ENCODE measurements around the gene FCSK. TPM values are rescaled to one million over a fixed set of nuclear protein-coding genes. Genes with fewer than 3 reads are reported as not detected.
A peak's percentile ranks its signal among the peaks of the same experiment; 100 is the strongest.

Gene FCSK
- total and polyA plus RNA-seq, 3 donors from 2014 or later, result 12.4 to 36.3 (median 26.4) TPM

DNA sequence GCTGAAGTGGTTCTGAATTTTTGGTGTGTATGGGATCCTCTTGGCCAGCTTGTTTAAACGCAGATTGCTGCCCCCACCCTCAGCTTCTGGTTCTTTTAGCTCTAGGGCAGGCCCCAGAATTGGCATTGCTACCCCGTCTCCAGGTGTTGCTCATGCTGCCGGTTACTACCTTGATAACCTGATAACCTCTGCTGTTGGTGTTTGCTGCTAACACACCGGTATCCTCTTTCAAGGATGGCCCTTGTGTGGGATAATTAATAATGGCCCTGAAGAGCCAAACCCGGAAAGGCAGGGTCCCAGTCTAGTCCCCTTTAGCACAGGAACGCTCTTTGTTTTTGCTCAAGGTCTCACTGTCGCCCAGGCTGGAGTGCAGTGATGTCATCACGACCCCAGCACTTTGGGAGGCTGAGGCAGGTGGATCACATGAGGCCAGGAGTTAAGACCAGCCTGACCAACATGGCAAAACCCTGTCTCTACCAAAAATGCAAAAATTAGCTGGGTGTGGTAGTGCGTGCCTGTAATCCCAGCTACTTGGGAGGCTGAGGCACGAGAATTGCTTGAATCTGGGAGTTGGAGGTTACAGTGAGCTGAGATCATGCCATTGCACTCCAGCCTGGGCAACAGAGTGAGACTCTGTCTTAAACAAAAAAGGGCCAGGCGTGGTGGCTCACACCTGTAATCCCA, 14.2 kb upstream of the FCSK start:
- H3K9me3 ChIP-seq, result no peaks in the 10 kb centered on the region
- no peak for DNase-seq
- H3K4me3 ChIP-seq, result peak overlapping the region in 1 of 2 donors; percentile 80
- WGBS, 2 donors, result 57 to 58% methylated on average over 11 of the region's 11 CpGs
- no peaks in the 10 kb centered on the region for H3K27me3 ChIP-seq
- H3K4me1 ChIP-seq, result peaks cover 23% of the 10 kb centered on the region
- intact Hi-C loops (cut with DNase I; ENCODE audit: low total_unique reads), result no loop called here
- no peak for TF ChIP-seq POLR2A (IDR thresholded peaks at IDR 0.05)
- TF ChIP-seq, protein P1, sequence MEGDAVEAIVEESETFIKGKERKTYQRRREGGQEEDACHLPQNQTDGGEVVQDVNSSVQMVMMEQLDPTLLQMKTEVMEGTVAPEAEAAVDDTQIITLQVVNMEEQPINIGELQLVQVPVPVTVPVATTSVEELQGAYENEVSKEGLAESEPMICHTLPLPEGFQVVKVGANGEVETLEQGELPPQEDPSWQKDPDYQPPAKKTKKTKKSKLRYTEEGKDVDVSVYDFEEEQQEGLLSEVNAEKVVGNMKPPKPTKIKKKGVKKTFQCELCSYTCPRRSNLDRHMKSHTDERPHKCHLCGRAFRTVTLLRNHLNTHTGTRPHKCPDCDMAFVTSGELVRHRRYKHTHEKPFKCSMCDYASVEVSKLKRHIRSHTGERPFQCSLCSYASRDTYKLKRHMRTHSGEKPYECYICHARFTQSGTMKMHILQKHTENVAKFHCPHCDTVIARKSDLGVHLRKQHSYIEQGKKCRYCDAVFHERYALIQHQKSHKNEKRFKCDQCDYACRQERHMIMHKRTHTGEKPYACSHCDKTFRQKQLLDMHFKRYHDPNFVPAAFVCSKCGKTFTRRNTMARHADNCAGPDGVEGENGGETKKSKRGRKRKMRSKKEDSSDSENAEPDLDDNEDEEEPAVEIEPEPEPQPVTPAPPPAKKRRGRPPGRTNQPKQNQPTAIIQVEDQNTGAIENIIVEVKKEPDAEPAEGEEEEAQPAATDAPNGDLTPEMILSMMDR (IDR thresholded peaks at IDR 0.05), result no peak
- peak overlapping the region in 1 of 2 donors; percentile 23 for H3K27ac ChIP-seq
- H3K36me3 ChIP-seq (ENCODE audit: low read depth, missing control alignments), result no peaks in the 10 kb centered on the region

DNA sequence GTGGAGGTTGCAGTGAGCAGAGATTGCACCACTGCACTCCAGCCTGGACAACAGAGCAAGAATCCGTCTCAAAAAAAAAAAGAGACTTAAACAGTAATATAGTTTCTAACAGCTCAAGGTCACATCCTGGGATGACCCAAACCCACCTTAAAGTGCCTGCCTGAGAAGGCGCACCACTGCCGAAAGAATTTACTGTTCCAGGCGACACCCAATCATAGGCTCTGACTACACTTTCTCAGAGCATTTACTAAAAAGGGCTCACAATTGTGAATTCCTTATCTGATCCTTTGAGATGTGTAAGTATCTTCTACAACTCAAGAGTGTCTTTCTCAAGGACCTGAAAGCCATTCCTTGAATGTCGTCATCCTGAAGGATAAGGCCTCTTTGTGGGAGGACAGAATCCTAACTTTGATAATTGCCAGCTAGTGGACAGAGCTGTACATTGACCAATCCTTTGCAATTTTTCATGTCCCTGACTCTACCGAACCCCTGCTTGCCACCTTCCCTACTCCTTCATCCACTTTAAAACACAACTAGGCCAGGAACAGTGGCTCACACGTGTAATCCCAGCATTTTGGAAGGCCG, 12.9 kb upstream of the FCSK start:
- peaks cover 19% of the 10 kb centered on the region for H3K4me1 ChIP-seq
- WGBS, 2 donors, result 56 to 68% methylated on average over 8 of the region's 8 CpGs
- TF ChIP-seq, protein P1 (IDR thresholded peaks at IDR 0.05), result no peak
- TF ChIP-seq POLR2A (IDR thresholded peaks at IDR 0.05), result no peak
- DNase-seq, result no peak
- intact Hi-C loops (cut with DNase I; ENCODE audit: low total_unique reads), result no loop called here
- no peaks in the 10 kb centered on the region for H3K9me3 ChIP-seq
- H3K27me3 ChIP-seq, result no peaks in the 10 kb centered on the region
- H3K36me3 ChIP-seq (ENCODE audit: low read depth, missing control alignments), result no peaks in the 10 kb centered on the region
- H3K4me3 ChIP-seq, result no peak overlapping the region
- no peak overlapping the region for H3K27ac ChIP-seq

DNA sequence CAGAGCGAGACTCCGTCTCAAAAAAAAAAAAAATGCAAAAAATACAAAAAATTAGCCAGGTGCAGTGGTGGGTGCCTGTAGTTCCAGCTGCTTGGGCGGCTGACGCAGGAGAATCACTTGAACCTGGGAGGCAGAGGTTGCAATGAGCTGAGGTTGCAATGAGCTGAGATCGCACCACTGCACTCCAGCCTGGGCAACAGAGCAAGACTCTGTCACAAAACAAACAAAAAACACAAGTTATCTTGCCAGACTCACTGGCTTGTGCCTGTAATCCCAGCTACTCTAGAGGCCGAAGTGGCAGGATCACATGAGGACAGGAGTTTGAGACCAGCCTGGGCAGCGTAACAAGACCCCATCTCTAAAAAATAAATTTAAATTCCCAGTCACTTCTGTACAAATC, 12.1 kb upstream of the FCSK start:
- intact Hi-C loops (cut with DNase I; ENCODE audit: low total_unique reads), result no loop called here
- no peak for TF ChIP-seq POLR2A (IDR thresholded peaks at IDR 0.05)
- TF ChIP-seq, protein P1 (IDR thresholded peaks at IDR 0.05), result no peak
- DNase-seq, result no peak
- no peaks in the 10 kb centered on the region for H3K36me3 ChIP-seq (ENCODE audit: low read depth, missing control alignments)
- H3K27ac ChIP-seq, result no peak overlapping the region
- H3K9me3 ChIP-seq, result no peaks in the 10 kb centered on the region
- H3K4me1 ChIP-seq, result peaks cover 11% of the 10 kb centered on the region
- 84 to 93% methylated on average over 7 of the region's 7 CpGs for WGBS, 2 donors
- H3K4me3 ChIP-seq, result no peak overlapping the region
- no peaks in the 10 kb centered on the region for H3K27me3 ChIP-seq

DNA sequence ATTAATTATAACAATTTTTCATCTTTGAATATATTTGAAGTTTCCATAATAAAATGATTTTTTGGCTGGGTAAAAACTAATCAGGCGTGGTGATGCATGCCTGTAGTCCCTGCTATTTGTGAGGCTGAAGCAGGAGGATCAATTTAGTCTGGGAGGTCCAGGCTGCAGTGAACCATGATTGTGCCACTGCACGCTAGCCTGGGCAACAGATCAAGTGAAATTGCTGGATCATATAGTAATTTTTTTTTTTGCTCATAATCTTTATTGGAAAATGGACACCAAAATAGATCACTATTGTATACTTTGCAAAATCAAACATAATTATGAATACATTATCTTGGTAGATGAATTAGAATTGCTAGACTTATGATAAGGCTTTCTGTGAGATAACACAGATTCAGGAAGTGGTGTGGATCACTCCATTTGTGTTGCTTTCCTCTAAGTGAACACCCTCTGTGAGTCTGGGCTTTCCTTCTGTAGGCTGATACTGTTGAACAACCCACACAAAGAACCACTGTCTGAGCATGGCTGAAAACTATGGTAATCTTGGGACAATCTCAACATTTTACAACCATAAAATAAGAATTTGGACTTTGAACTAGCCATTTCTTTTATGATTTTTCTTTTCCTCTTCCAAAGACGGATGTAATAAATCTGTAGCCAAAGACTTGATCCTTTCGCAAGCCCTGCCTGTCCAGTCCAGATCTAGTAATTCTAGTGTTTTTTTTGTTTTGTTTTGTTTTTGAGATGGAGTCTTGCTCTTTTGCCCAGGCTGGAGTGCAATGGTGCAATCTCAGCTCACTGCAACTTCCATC, 9.9 kb upstream of the FCSK start:
- Histone ChIP-seq H3K27me3 (no peaks in the 10 kb centered on the region), H3K4me3 (no peak overlapping the region), H3K4me1 (no peaks in the 10 kb centered on the region), H3K27ac (no peak overlapping the region), H3K36me3 (ENCODE audit: low read depth, missing control alignments) (no peaks in the 10 kb centered on the region), H3K9me3 (no peaks in the 10 kb centered on the region)
- 85 to 91% methylated on average over 4 of the region's 4 CpGs for whole genome bisulfite sequencing, 2 donors
- DNase-seq, result no peak
- intact Hi-C loops (cut with DNase I; ENCODE audit: low total_unique reads), result no loop called here
- TF ChIP-seq POLR2A (IDR thresholded peaks at IDR 0.05), result no peak
- TF ChIP-seq, protein P1 (IDR thresholded peaks at IDR 0.05), result no peak

Measured in testis (tissue), 3 donors.